Keratinocyte (primary cell): ENCODE data around the gene PTPN13. TPM values are rescaled to one million over a fixed set of nuclear protein-coding genes. Genes with fewer than 3 reads are reported as not detected.
A peak's percentile ranks its signal among the peaks of the same experiment; 100 is the strongest.

Source experiments
- DNase-seq: peaks from one replicate; pipeline ENCODE4 v3.0.0-alpha.2; 2011; ENCODE audit warnings: low read depth, missing footprints, low spot score
- FAIRE-seq: peaks from 2 replicates; lab custom pipeline; 2011; peaks lifted over from hg19 to GRCh38; lab: Jason Lieb, UNC
- H2AFZ ChIP-seq: 2 replicates; pipeline ENCODE4 v1.6.0; 2012; ENCODE audit warnings: low read length, control low read depth, inconsistent platforms; ENCODE audit not compliant: control insufficient read depth
- H3K27ac ChIP-seq: 2 replicates; pipeline ENCODE4 v1.5.1; 2011; ENCODE audit warnings: low read length; ENCODE audit not compliant: control insufficient read depth, insufficient read depth
- H3K27me3 ChIP-seq: 3 replicates; pipeline ENCODE4 v1.6.0; 2011; ENCODE audit warnings: low read length; ENCODE audit not compliant: control insufficient read depth, insufficient read depth; ENCODE audit errors: extremely low read depth
- H3K36me3 ChIP-seq, 2 experiments: 2 replicates in 1 of 2; 3 replicates in 1 of 2; pipeline ENCODE4 v1.5.1; 2011; ENCODE audit warnings: low read length in 2 of 2, mild to moderate bottlenecking in 1 of 2; ENCODE audit not compliant: control insufficient read depth in 2 of 2, insufficient read depth in 2 of 2; ENCODE audit errors: extremely low read depth in 1 of 2
- H3K4me1 ChIP-seq: 3 replicates; pipeline ENCODE4 v1.5.1; 2011; ENCODE audit warnings: low read length; ENCODE audit not compliant: control insufficient read depth, insufficient read depth; ENCODE audit errors: extremely low read depth
- H3K4me2 ChIP-seq: 3 replicates; pipeline ENCODE4 v1.6.0; 2011; ENCODE audit warnings: low read depth, low read length; ENCODE audit not compliant: control insufficient read depth, insufficient read depth; ENCODE audit errors: extremely low read depth
- H3K4me3 ChIP-seq, 3 experiments: fragments of 200-600 bp in 1 of 3; sonication (generic) in 1 of 3; 2 replicates in 2 of 3; 3 replicates in 1 of 3; pipeline ENCODE4 v1.5.1; 2011 to 2016; ENCODE audit warnings: low read length in 3 of 3, mild to moderate bottlenecking in 3 of 3, control low read depth in 2 of 3, inconsistent platforms in 1 of 3, low read depth in 1 of 3, mixed read lengths in 1 of 3, mixed run types in 1 of 3, moderate library complexity in 1 of 3; ENCODE audit not compliant: control insufficient read depth in 2 of 3, insufficient read depth in 2 of 3; ENCODE audit errors: extremely low read depth in 1 of 3
- H3K79me2 ChIP-seq: 2 replicates; pipeline ENCODE4 v1.6.0; 2012; ENCODE audit warnings: low read length; ENCODE audit not compliant: control insufficient read depth, insufficient read depth
- H3K9ac ChIP-seq: 3 replicates; pipeline ENCODE4 v1.6.0; 2011; ENCODE audit warnings: low read length; ENCODE audit not compliant: control insufficient read depth, insufficient read depth; ENCODE audit errors: extremely low read depth
- H3K9me1 ChIP-seq: 3 replicates; pipeline ENCODE4 v1.6.0; 2011; ENCODE audit warnings: low read length; ENCODE audit not compliant: control insufficient read depth, insufficient read depth; ENCODE audit errors: extremely low read depth
- H3K9me3 ChIP-seq: 2 replicates; pipeline ENCODE4 v1.5.1; 2012; ENCODE audit warnings: low read depth, low read length; ENCODE audit not compliant: control insufficient read depth
- H4K20me1 ChIP-seq: 3 replicates; pipeline ENCODE4 v1.6.0; 2011; ENCODE audit warnings: low read length; ENCODE audit not compliant: control insufficient read depth, insufficient read depth; ENCODE audit errors: extremely low read depth
- CTCF ChIP-seq, 3 experiments: IDR thresholded peaks in 1 of 3; conservative IDR thresholded peaks in 1 of 3; optimal IDR thresholded peaks in 1 of 3; 2 replicates in 2 of 3; 3 replicates in 1 of 3; pipeline versions ENCODE3 to v1.5.1; 2011; ENCODE audit warnings: low read length in 3 of 3, mild to moderate bottlenecking in 3 of 3, moderate library complexity in 2 of 3, control low read depth in 1 of 3, inconsistent platforms in 1 of 3; ENCODE audit not compliant: insufficient read depth in 2 of 3; ENCODE audit errors: extremely low read depth in 1 of 3
- EZH2 ChIP-seq: IDR thresholded peaks from one replicate; pipeline ENCODE4 v1.6.1; 2012; ENCODE audit warnings: inconsistent platforms, mild to moderate bottlenecking, low read length, moderate library complexity
- dilution Hi-C: fragments of 300-500 bp; cut with MboI; formaldehyde crosslinking; loops from one replicate; pipeline ENCODE4 v1.7.0; 2020; ENCODE audit warnings: low sequenced_read_pairs; ENCODE audit not compliant: extremely low pct_ligation_motif_present
- polyA plus RNA-seq, 5 experiments: library from polyadenylated mRNA; depleted of rRNA in 3 of 5; stranded (reverse) in 3 of 5; stranded (forward) in 1 of 5; unstranded in 1 of 5; fragments of >200 nt; gene quantifications; 1 replicate in 1 of 5; 2 replicates in 3 of 5; 3 replicates in 1 of 5; pipeline versions ENCODE4 v1.2.1 to v1.2.3, GENCODE V29; 2011 to 2012; ENCODE audit warnings: missing spikeins in 2 of 5, low read depth in 1 of 5, low replicate concordance in 1 of 5

PTPN13 gene
- polyA plus RNA-seq, 1 donor (not counting 4 experiments of a cell fraction or from before 2014, with no cell fraction given) = 37.6 TPM

- H3K4me3 ChIP-seq = peak overlapping the region in 2 of 3 experiments; percentile 63 to 69
- TF ChIP-seq CTCF (optimal IDR thresholded peaks at IDR 0.05 in 1 of 3, IDR thresholded peaks at IDR 0.05 in 1 of 3, conservative IDR thresholded peaks at IDR 0.05 in 1 of 3; ENCODE audit: extremely low read depth in 1 of 3, insufficient read depth in 2 of 3, low read length in 3 of 3) (no peak), EZH2 (no peak)
- H3K9ac ChIP-seq = peak overlapping the region; percentile 55
- dilution Hi-C loops = no loop called here
- H3K4me1 ChIP-seq = peaks cover 22% of the 10 kb centered on the region
- peak overlapping the region; percentile 96 for H3K4me2 ChIP-seq
- H3K79me2 ChIP-seq = no peaks in the 10 kb centered on the region
- H4K20me1 ChIP-seq = no peaks in the 10 kb centered on the region
- H3K36me3 ChIP-seq = no peaks in the 10 kb centered on the region
- peak; percentile 59 for FAIRE-seq
- no peaks in the 10 kb centered on the region for H3K27me3 ChIP-seq
- peak overlapping the region; percentile 88 for H2AFZ ChIP-seq
- no peak for DNase-seq
- no peaks in the 10 kb centered on the region for H3K9me1 ChIP-seq
- H3K27ac ChIP-seq = peak overlapping the region; percentile 68
- no peaks in the 10 kb centered on the region for H3K9me3 ChIP-seq
Measured at GRCh38 chr4:86582410-86582809, 11.7 kb upstream of the PTPN13 start.

GRCh38 chr4:86586160-86586572 lies 7.9 kb upstream of the PTPN13 start:
- TF ChIP-seq EZH2 (no peak), CTCF (optimal IDR thresholded peaks at IDR 0.05 in 1 of 3, IDR thresholded peaks at IDR 0.05 in 1 of 3, conservative IDR thresholded peaks at IDR 0.05 in 1 of 3; ENCODE audit: extremely low read depth in 1 of 3, insufficient read depth in 2 of 3, low read length in 3 of 3) (no peak)
- FAIRE-seq = peak; percentile 97
- H3K9me1 ChIP-seq = no peaks in the 10 kb centered on the region
- peaks cover 2% of the 10 kb centered on the region for H3K79me2 ChIP-seq
- peak overlapping the region in 2 of 3 experiments; percentile 50 to 57 for H3K4me3 ChIP-seq
- no peaks in the 10 kb centered on the region for H3K9me3 ChIP-seq
- H4K20me1 ChIP-seq = no peaks in the 10 kb centered on the region
- peak overlapping the region; percentile 2 for H2AFZ ChIP-seq
- peak; percentile 90 for DNase-seq
- H3K27ac ChIP-seq = peak overlapping the region; percentile 84
- H3K36me3 ChIP-seq = no peaks in the 10 kb centered on the region
- H3K4me1 ChIP-seq = peaks cover 33% of the 10 kb centered on the region
- H3K4me2 ChIP-seq = peak overlapping the region; percentile 95
- H3K9ac ChIP-seq = peak overlapping the region; percentile 73
- no peaks in the 10 kb centered on the region for H3K27me3 ChIP-seq
- dilution Hi-C loops = no loop called here
